Neuron (in vitro differentiated cells): ENCODE results near the gene ALG5.
A peak's percentile ranks its signal among the peaks of the same experiment; 100 is the strongest.

Experiments
- H2AFZ ChIP-seq: one replicate; pipeline ENCODE4 v1.6.1; 2013; ENCODE audit warnings: low read depth, mild to moderate bottlenecking, inconsistent platforms, low read length, moderate library complexity
- H3K27me3 ChIP-seq: one replicate; pipeline ENCODE4 v1.6.1; 2013; ENCODE audit warnings: low read length; ENCODE audit not compliant: insufficient read depth
- H3K36me3 ChIP-seq: one replicate; pipeline ENCODE4 v1.6.1; 2013; ENCODE audit warnings: low read length; ENCODE audit not compliant: insufficient read depth
- H3K4me1 ChIP-seq: one replicate; pipeline ENCODE4 v1.6.1; 2013; ENCODE audit warnings: low read length; ENCODE audit not compliant: insufficient read depth
- H3K4me3 ChIP-seq: 2 replicates; pipeline ENCODE4 v1.5.1; 2013; ENCODE audit warnings: mild to moderate bottlenecking, low read length, moderate library complexity
- H3K9me3 ChIP-seq: one replicate; pipeline ENCODE4 v1.6.1; 2013; ENCODE audit warnings: low read length

The ALG5 gene

DNA sequence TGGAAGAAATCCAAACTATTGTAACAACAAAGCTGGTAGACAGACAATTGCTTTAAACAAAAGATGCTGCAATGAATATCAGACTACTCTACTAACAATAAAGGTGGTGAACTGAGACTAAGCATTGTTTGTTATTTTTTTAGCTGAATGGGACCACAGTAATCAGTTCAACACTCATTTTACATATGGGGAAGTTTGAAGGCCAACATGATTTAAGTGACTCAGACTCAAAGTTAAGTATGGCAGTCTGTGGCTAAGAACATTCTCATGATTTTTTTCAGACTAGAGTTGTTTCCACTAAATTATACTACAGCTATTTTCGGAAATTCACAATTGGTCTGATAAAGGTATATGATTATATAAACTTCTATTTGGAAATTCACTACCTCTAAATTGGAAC lies 11.9 kb upstream of the ALG5 start:
- no peaks in the 10 kb centered on the region for H3K4me1 ChIP-seq
- H3K36me3 ChIP-seq = peaks cover 95% of the 10 kb centered on the region
- H3K27me3 ChIP-seq = no peaks in the 10 kb centered on the region
- no peak overlapping the region for H3K4me3 ChIP-seq
- no peaks in the 10 kb centered on the region for H3K9me3 ChIP-seq
- H2AFZ ChIP-seq = no peak overlapping the region

DNA sequence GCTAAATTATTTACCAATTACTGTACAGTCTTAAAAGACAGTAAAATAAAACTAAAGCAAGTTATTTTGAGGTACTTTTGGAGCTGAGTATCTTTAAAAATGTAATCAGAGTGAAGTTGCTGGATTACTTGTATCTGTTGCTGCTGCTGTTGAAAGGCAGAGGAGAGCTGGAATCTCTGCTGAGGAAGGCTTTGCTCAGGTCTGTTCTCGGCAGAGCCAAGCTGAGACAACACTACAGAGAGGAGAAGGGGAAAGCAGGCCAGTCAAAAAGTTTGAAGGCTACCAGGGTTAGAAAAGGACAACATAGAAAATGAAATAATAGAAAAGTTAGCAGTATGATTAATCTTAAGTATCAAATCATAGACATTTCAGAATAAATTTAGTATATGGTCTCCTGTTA lies 11.3 kb upstream of the ALG5 start:
- H3K9me3 ChIP-seq = no peaks in the 10 kb centered on the region
- H3K36me3 ChIP-seq = peaks cover 95% of the 10 kb centered on the region
- no peak overlapping the region for H3K4me3 ChIP-seq
- H2AFZ ChIP-seq = no peak overlapping the region
- H3K27me3 ChIP-seq = no peaks in the 10 kb centered on the region
- H3K4me1 ChIP-seq = no peaks in the 10 kb centered on the region

DNA sequence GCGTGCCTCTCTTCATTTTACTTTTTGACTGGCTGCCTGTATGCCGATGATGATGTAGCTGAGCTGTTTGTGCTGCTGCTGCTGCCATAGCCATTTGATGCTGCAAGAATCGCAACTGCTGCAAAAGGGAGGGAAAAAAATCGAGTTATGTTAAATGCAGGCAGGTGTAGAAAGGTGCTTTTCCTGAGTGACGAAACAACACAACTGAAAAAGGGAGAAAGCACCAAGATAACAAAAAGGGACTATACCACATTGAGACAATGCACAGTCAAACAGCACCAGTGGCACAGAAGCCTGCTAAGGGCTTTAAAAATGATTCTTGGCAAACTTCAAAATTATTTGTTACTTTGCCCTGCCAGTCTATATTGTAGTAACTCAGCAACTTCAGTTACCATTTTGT lies 10.6 kb upstream of the ALG5 start:
- H3K9me3 ChIP-seq = no peaks in the 10 kb centered on the region
- no peak overlapping the region for H3K4me3 ChIP-seq
- H2AFZ ChIP-seq = no peak overlapping the region
- H3K4me1 ChIP-seq = no peaks in the 10 kb centered on the region
- H3K36me3 ChIP-seq = peaks cover 95% of the 10 kb centered on the region
- no peaks in the 10 kb centered on the region for H3K27me3 ChIP-seq

DNA sequence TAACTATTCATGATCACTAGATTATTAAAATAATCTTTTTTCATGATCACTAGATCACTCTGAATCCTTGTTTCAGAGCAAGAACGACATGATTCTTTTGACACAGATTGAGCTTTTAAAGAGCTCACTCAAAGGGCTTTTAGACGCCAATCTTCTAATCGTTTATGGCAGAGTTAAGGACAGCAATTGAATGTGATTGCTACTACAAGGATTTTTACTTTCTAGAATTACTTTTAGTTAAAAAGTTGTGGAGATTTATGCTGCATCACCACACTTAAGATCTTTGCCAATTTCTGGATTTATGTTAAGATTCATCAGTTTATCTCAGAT lies 2.7 kb upstream of the ALG5 start:
- Histone ChIP-seq H2AFZ (no peak overlapping the region), H3K27me3 (no peaks in the 10 kb centered on the region), H3K9me3 (no peaks in the 10 kb centered on the region), H3K4me3 (peak overlapping the region; percentile 89), H3K4me1 (peaks cover 19% of the 10 kb centered on the region), H3K36me3 (peaks cover 40% of the 10 kb centered on the region)

DNA sequence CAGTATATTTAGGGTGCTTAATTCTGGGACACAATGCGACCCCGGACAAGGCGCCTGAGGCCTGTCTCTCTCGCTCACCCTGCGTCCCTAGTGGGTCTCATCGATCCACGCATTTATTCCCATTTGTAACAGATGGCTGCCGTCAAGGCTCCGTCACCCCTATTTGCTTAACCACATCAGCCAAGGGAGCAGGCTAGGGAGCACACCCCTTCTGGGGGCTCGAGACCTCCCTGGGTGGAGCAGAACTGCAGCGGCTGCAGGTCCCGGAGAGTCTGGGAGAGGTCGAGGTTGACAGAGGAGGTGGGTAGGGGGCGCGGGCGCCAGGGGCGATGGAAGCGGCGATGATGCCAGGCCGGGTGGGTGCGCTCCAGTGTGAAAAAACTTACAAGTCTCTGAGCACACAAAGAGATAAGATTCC lies 507 bp downstream of the ALG5 start:
- Histone ChIP-seq H3K4me1 (peaks cover 19% of the 10 kb centered on the region), H3K9me3 (no peaks in the 10 kb centered on the region), H3K36me3 (peaks cover 29% of the 10 kb centered on the region), H3K4me3 (peak overlapping the region; percentile 89), H2AFZ (peak overlapping the region; percentile 39), H3K27me3 (no peaks in the 10 kb centered on the region)

DNA sequence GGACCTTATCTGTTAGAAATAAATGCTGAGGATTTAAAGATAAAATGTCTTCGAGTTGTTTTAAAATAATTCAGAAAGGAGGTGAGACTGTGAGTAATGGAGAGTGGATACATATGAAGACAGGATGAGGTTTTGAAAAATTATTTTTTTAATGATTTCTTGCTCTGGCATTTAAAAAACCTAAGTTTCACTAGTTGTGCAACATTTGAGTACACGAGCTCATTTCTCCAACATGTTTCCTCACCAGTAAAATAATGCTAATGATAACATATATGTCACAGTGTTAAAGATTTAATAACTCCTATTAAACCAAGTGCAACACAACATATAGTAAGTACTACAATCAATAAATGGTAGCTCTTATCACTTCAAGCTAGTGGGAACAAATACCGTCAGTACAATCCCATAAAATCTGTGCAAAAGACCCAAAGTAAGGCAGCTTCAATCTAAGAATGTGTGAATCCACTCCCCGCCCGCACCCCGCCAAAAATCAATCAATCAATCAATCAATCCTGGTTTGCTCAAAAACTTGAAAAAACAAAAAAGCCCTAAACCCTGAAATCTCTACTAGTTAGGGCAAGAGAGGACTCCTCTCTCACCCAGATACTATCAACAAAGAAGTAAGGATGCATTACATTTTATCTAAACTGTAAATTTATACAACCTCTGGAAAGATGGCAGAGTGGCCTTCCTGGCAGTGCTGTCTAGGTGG lies 1.3 kb downstream of the ALG5 start:
- H3K4me1 ChIP-seq = peaks cover 19% of the 10 kb centered on the region
- no peak overlapping the region for H2AFZ ChIP-seq
- H3K36me3 ChIP-seq = peaks cover 29% of the 10 kb centered on the region
- no peaks in the 10 kb centered on the region for H3K27me3 ChIP-seq
- no peaks in the 10 kb centered on the region for H3K9me3 ChIP-seq
- peak overlapping the region; percentile 89 for H3K4me3 ChIP-seq

DNA sequence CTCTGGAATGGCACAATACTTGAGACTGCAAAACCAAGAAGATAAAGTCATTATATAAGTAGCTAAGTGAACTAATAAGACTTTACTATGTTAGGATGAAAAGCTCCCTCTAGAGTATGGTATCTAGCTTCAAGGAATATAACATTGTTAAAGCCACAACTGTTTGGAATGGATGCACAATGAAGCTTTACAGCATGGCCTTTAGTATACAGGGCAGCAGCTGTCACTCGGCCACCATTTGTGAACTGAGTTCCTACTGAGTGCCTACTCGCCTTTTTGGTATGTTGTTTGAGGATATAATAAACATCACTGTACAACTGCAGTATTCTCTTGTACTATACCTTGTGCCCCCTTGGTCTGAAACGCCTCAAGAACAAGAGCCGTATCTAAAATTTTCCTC lies 6.8 kb downstream of the ALG5 start:
- Histone ChIP-seq H3K27me3 (no peaks in the 10 kb centered on the region), H3K4me3 (no peak overlapping the region), H3K4me1 (peaks cover 2% of the 10 kb centered on the region), H3K36me3 (peaks cover 79% of the 10 kb centered on the region), H3K9me3 (no peaks in the 10 kb centered on the region), H2AFZ (no peak overlapping the region)

DNA sequence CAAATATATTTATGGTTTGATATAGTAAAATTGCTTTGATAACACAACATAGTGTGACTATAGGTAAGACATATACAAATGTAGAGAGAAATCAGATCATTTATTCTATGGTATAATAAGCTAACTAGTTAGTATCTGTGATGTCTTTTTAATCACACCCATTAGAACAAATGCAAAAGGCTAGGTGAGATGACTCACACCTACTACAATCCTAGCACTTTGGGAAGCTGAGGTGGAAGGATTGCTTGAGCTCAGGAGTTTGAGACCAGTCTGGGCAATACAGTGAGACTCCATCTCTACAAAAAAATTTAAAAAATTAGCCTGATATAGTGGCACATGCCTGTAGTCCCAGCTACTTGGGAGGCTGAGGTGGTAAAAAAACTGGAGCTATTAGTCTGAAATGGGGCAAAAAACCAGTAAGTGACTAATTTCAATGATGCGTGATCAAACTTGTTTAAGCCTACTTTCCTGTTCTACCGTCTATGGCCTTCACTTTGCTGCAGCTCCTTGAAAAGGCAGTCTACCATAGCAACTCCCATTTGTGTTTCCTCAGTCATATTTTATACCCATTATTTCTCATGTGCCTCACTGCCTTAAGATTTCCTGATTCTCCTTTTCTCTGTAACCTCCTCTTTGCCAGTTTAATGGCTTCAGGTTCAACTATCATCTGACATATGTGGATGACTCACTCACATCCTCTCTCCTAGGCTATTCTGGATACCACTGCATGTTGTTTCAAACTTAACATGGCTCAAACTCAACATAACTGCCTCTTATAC lies 12.5 kb downstream of the ALG5 start:
- H3K4me3 ChIP-seq = no peak overlapping the region
- H3K27me3 ChIP-seq = no peaks in the 10 kb centered on the region
- no peak overlapping the region for H2AFZ ChIP-seq
- peaks cover 80% of the 10 kb centered on the region for H3K36me3 ChIP-seq
- H3K9me3 ChIP-seq = no peaks in the 10 kb centered on the region
- no peaks in the 10 kb centered on the region for H3K4me1 ChIP-seq

DNA sequence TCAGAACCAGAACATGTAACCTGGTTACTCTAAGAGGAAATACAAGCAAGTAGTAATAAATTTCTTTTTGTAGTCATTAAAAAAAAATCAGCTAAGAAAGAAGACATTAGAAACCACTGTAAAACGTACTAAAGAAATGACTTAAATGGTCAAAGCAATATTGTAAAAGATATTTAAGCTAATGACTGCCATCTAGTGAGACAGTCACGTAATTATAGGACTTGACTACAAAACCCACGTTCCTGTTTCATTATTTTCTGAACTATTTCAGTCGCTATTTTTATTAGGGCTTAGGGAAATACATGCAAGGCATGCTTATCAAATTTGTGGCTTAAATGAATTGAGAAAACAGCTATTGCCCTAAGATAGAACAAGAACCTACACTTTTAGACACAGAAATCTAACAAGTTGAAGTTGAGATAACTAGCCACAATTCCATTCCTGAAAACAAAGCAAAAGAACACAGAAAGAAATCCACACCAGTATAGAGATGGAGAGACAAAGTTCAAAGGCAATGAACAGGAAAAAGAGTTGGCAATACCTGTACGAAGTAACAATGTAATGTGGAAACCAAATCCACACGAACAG lies 17.9 kb downstream of the ALG5 start:
- no peaks in the 10 kb centered on the region for H3K4me1 ChIP-seq
- no peak overlapping the region for H3K4me3 ChIP-seq
- peaks cover 49% of the 10 kb centered on the region for H3K36me3 ChIP-seq
- no peak overlapping the region for H2AFZ ChIP-seq
- no peaks in the 10 kb centered on the region for H3K27me3 ChIP-seq
- H3K9me3 ChIP-seq = no peaks in the 10 kb centered on the region

DNA sequence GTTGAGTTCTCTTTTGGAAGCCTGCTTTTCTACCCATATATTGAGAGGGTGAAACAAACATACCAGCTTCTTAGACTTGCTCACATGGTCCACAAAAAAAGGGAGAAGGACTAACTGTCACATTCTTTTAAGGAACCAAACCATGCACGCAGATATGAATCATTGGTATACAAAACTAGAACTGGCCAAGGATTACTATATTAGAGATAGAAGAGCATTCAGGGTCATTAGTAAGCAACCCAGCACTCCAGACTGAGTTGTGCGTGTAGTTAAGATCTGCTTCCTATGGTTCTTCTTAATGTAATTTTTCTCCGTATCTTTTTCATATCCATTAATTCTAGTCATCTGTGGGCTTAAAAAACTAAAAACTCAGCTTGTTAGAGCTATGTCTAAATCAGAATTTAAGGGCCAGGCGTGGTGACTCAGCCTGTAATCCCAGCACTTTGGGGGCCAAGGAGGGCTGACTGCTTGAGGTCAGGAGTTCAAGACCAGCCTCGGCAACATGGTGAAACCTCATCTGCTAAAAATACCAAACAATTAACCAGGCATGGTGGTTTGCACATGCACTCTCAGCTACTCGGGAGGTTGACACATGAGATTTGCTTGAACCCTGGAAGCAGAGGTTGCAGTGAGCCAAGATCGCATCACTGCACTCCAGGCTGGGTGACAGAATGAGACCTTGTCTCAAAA lies 19.6 kb downstream of the ALG5 start:
- no peak overlapping the region for H3K4me3 ChIP-seq
- no peak overlapping the region for H2AFZ ChIP-seq
- peaks cover 46% of the 10 kb centered on the region for H3K36me3 ChIP-seq
- H3K4me1 ChIP-seq = no peaks in the 10 kb centered on the region
- no peaks in the 10 kb centered on the region for H3K27me3 ChIP-seq
- H3K9me3 ChIP-seq = no peaks in the 10 kb centered on the region

DNA sequence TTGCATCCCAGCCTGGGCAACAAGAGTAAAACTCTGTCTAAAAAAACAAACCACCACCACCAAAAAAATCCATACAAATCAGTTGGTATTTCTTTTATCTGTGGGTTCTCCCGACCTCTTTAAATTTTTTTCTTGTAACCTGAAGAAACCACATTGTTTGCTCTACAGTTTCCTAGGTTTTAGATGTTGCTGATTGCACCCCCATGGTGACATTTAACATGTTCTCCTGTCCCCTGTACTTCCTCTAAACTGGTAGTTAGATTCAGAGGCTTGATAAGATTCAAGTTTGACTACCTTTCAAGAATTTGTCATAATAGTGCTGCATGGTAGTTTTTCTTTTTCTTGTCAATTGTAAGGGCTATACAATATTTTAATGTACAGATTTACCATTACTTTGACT lies 24.0 kb downstream of the ALG5 start:
- Histone ChIP-seq H2AFZ (no peak overlapping the region), H3K9me3 (peaks cover 7% of the 10 kb centered on the region), H3K4me3 (no peak overlapping the region), H3K27me3 (no peaks in the 10 kb centered on the region), H3K4me1 (no peaks in the 10 kb centered on the region), H3K36me3 (peaks cover 48% of the 10 kb centered on the region)

DNA sequence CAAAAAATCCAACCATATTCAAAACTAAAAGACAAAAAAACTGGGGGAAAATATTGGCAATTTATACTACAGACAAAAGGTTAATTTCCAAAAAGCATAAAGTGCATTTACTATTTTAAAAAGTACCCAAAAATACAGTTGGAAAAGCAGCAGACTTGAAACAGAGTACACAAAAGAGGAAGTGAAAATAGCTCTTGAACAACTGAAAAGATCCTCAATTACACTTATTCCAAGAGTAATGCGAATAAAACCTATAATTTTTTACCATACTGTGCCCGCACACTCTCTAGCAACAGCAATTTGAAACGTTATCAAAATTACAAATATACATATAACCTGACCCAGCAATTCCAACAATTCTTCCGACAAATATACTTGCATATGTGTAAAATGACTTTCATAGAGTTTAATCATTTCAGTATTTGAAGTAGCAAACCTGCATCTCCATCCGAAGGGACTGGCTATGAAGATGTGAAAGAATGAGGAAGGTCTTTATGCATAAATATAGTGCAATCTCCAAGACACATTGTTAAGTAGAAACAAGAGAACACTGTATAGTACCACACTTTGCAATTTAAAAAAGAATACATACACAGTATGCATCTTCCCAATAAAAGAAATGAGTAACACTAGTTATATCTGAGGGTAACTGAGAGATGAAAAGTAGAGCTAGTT lies 25.4 kb downstream of the ALG5 start:
- Histone ChIP-seq H3K4me1 (no peaks in the 10 kb centered on the region), H3K27me3 (no peaks in the 10 kb centered on the region), H3K9me3 (peaks cover 7% of the 10 kb centered on the region), H3K36me3 (peaks cover 50% of the 10 kb centered on the region), H2AFZ (no peak overlapping the region), H3K4me3 (no peak overlapping the region)

DNA sequence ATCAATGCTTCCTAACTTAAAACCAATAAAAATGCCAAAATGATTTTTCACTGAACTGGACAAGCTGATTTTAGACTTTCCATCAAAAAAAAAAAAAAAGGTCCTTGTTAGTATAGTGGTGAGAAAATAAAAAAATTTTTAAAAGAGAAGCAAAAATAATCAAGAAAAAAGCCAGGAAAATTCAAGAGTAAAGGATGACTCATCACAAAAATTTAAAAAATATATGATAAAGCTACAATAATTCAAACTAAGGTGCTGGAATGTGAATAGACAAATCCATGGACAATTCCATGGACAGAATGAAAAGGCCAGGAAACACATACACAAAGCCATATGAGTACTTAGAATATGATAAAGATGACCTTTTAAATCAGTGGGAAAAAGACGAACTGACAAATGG lies 26.1 kb downstream of the ALG5 start:
- H3K9me3 ChIP-seq = peaks cover 7% of the 10 kb centered on the region
- no peaks in the 10 kb centered on the region for H3K4me1 ChIP-seq
- peaks cover 55% of the 10 kb centered on the region for H3K36me3 ChIP-seq
- no peak overlapping the region for H2AFZ ChIP-seq
- no peaks in the 10 kb centered on the region for H3K27me3 ChIP-seq
- no peak overlapping the region for H3K4me3 ChIP-seq
